Vagina (tissue), 2 donors: ENCODE measurements around the gene UBL4B.

Experiments used
- CTCF ChIP-seq, 3 experiments: fragments of 450-650 bp in 2 of 3; fragments of 200-600 bp in 1 of 3; sonication (generic) in 1 of 3; IDR thresholded peaks; one replicate each; pipeline ENCODE4 v1.5.1; 2017 to 2019; ENCODE audit warnings: antibody characterized with exemption in 3 of 3, mild to moderate bottlenecking in 2 of 3, moderate library complexity in 2 of 3
- POLR2A ChIP-seq, 2 donors: fragments of 450-650 bp; IDR thresholded peaks; one replicate each; pipeline ENCODE4 v1.6.1; 2017; ENCODE audit warnings: antibody characterized with exemption in 2 of 2, mild to moderate bottlenecking in 2 of 2, moderate library complexity in 2 of 2

- TF ChIP-seq CTCF (IDR thresholded peaks at IDR 0.05) (no peak), POLR2A (IDR thresholded peaks at IDR 0.05) (no peak)
Measured at GRCh38 chr1:110130113-110130591, 17.9 kb downstream of the UBL4B start.
